Muscle layer of colon (tissue), 2 donors: ENCODE results near the gene ADAM33.

ENCODE experiments used
- H3K27ac ChIP-seq: one replicate; pipeline ENCODE4 v1.7.0; 2013; ENCODE audit warnings: low read depth, mild to moderate bottlenecking, low read length, moderate library complexity
- H3K27me3 ChIP-seq, 2 donors: one replicate each; pipeline ENCODE4 v1.7.0; 2013; ENCODE audit warnings: low read length in 2 of 2, mild to moderate bottlenecking in 2 of 2; ENCODE audit not compliant: insufficient read depth in 2 of 2, control insufficient read depth in 1 of 2
- H3K36me3 ChIP-seq: one replicate; pipeline ENCODE4 v1.7.0; 2013; ENCODE audit warnings: mild to moderate bottlenecking, low read length; ENCODE audit not compliant: insufficient read depth
- H3K4me1 ChIP-seq: one replicate; pipeline ENCODE4 v1.7.0; 2013; ENCODE audit warnings: mild to moderate bottlenecking, low read length; ENCODE audit not compliant: insufficient read depth
- H3K4me3 ChIP-seq, 2 donors: one replicate each; pipeline ENCODE4 v1.7.0; 2013; ENCODE audit warnings: low read length in 2 of 2, low read depth in 1 of 2, mild to moderate bottlenecking in 1 of 2, moderate library complexity in 1 of 2
- H3K9ac ChIP-seq: one replicate; pipeline ENCODE4 v1.7.0; 2013; ENCODE audit warnings: low read length
- H3K9me3 ChIP-seq: one replicate; pipeline ENCODE4 v1.7.0; 2013; ENCODE audit warnings: mild to moderate bottlenecking, low read length
- donor health status: abdominal sarcoma.
- donor health status: Adenocarcinoma of cecum.

ADAM33 gene

DNA sequence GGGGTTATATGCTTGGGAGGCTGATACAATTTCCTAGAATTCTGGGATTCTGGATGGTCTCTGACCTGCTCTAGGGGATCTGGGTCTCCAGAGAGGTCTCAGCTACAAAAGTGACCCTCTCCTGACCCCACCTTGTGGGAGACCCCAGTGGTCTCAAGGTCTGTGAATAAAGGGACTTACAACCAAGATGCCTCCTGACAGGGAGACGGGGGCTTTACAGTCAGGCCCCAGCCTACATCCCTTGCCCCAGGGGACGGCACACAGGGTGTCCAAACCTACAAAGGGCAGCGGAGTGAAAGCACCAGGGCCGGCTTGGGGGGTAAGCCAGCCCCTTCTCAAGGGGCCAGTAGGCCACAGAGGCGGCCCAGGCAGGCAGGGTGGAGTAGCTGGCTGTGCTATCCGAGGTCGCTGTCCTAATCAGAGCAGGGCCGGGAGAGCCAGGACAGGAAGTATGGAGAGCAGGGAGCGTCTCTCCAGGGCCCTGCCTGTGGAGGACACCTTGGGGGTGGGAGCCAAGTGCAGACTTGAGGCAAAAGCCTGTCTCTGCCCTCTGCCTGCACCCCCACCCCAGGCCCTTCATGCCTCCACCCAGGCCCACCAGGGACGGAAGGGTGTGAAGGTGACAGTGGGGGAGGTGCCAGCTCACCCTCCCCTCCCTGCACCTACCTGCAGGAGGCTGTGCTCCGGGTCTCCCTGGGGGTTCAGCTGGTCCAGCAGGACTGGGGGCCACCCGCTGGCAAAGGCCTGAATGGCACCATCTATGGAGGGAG, 22.1 kb downstream of the ADAM33 start:
- Histone ChIP-seq H3K27ac (no peak overlapping the region), H3K27me3 (peaks cover 11 to 38% of the 10 kb centered on the region in 2 donors), H3K36me3 (no peaks in the 10 kb centered on the region), H3K4me1 (no peaks in the 10 kb centered on the region), H3K9ac (no peak overlapping the region), H3K9me3 (no peaks in the 10 kb centered on the region), H3K4me3 (no peak overlapping the region)

GRCh38 chr20:3658716-3659491, 22.9 kb downstream of the ADAM33 start:
- H3K9me3 ChIP-seq, result no peaks in the 10 kb centered on the region
- no peaks in the 10 kb centered on the region for H3K36me3 ChIP-seq
- peaks cover 5% of the 10 kb centered on the region for H3K4me1 ChIP-seq
- no peak overlapping the region for H3K4me3 ChIP-seq
- peaks cover 11 to 38% of the 10 kb centered on the region in 2 donors for H3K27me3 ChIP-seq
- no peak overlapping the region for H3K9ac ChIP-seq
- no peak overlapping the region for H3K27ac ChIP-seq

- Histone ChIP-seq H3K9ac (no peak overlapping the region), H3K4me3 (no peak overlapping the region), H3K9me3 (no peaks in the 10 kb centered on the region), H3K27ac (no peak overlapping the region), H3K4me1 (peaks cover 7% of the 10 kb centered on the region), H3K27me3 (peaks cover 11 to 38% of the 10 kb centered on the region in 2 donors), H3K36me3 (no peaks in the 10 kb centered on the region)
Measured at GRCh38 chr20:3658019-3658715, 23.6 kb downstream of the ADAM33 start.

DNA sequence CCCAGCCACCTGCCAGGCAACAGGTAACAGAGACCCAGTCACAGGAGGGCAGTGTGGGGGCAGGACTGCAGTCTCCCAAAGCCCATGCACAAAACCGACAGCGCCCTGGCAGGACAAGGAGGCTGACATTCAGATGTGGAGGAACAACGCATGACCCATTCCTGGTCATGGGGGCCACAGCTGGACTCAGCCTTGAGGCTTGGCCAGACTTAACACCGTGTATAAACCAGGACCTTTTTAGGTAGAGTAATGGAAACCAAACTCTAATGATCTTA, 26.7 kb downstream of the ADAM33 start:
- Histone ChIP-seq H3K4me3 (no peak overlapping the region), H3K36me3 (peaks cover 3% of the 10 kb centered on the region), H3K4me1 (peaks cover 7% of the 10 kb centered on the region), H3K27ac (no peak overlapping the region), H3K27me3 (peaks cover 9 to 10% of the 10 kb centered on the region in 2 donors), H3K9ac (no peak overlapping the region), H3K9me3 (no peaks in the 10 kb centered on the region)

GRCh38 chr20:3654326-3655130, 27.3 kb downstream of the ADAM33 start:
- Histone ChIP-seq H3K27ac (no peak overlapping the region), H3K9ac (no peak overlapping the region), H3K36me3 (peaks cover 4% of the 10 kb centered on the region), H3K4me1 (peaks cover 7% of the 10 kb centered on the region), H3K27me3 (peaks cover 4 to 5% of the 10 kb centered on the region in 2 donors), H3K4me3 (no peak overlapping the region), H3K9me3 (no peaks in the 10 kb centered on the region)

GRCh38 chr20:3653921-3654320, 27.9 kb downstream of the ADAM33 start:
- no peaks in the 10 kb centered on the region for H3K9me3 ChIP-seq

GRCh38 chr20:3652676-3653596, 28.9 kb downstream of the ADAM33 start:
- H3K9me3 ChIP-seq, result no peaks in the 10 kb centered on the region
- no peak overlapping the region for H3K4me3 ChIP-seq
- H3K36me3 ChIP-seq, result peaks cover 4% of the 10 kb centered on the region
- H3K27ac ChIP-seq, result no peak overlapping the region
- H3K4me1 ChIP-seq, result peaks cover 7% of the 10 kb centered on the region
- H3K27me3 ChIP-seq, result no peaks in the 10 kb centered on the region
- no peak overlapping the region for H3K9ac ChIP-seq

More at GRCh38 chr20:3653921-3654320, 27.9 kb downstream of the ADAM33 start:
- Histone ChIP-seq H3K27ac (no peak overlapping the region), H3K27me3 (no peaks in the 10 kb centered on the region), H3K36me3 (peaks cover 4% of the 10 kb centered on the region), H3K9ac (no peak overlapping the region), H3K4me1 (peaks cover 7% of the 10 kb centered on the region), H3K4me3 (no peak overlapping the region)

- Histone ChIP-seq H3K4me3 (no peak overlapping the region), H3K27ac (no peak overlapping the region), H3K9ac (no peak overlapping the region), H3K4me1 (peaks cover 7% of the 10 kb centered on the region), H3K27me3 (no peaks in the 10 kb centered on the region), H3K36me3 (peaks cover 4% of the 10 kb centered on the region), H3K9me3 (no peaks in the 10 kb centered on the region)
Measured at GRCh38 chr20:3652221-3652620, 29.6 kb downstream of the ADAM33 start.

- Histone ChIP-seq H3K4me3 (no peak overlapping the region), H3K9me3 (no peaks in the 10 kb centered on the region), H3K27me3 (no peaks in the 10 kb centered on the region), H3K36me3 (peaks cover 4% of the 10 kb centered on the region), H3K9ac (no peak overlapping the region), H3K27ac (no peak overlapping the region), H3K4me1 (peaks cover 7% of the 10 kb centered on the region)
Measured at GRCh38 chr20:3651204-3651962, 30.4 kb downstream of the ADAM33 start.

GRCh38 chr20:3648951-3649350, 32.9 kb downstream of the ADAM33 start:
- peaks cover 3% of the 10 kb centered on the region for H3K4me1 ChIP-seq
- H3K27ac ChIP-seq, result no peak overlapping the region
- H3K27me3 ChIP-seq, result no peaks in the 10 kb centered on the region
- H3K9ac ChIP-seq, result no peak overlapping the region
- H3K36me3 ChIP-seq, result peaks cover 10% of the 10 kb centered on the region
- H3K9me3 ChIP-seq, result no peaks in the 10 kb centered on the region
- no peak overlapping the region for H3K4me3 ChIP-seq
